OCI-LY3 (cell line): ENCODE data around the gene AASS.

Experiments
- EZH2phosphoT487 ChIP-seq: fragments of 200-600 bp; shearing (Covaris generic); IDR thresholded peaks from 2 replicates; pipeline ENCODE4 v1.6.1; 2018; ENCODE audit warnings: antibody characterized with exemption, mixed run types, low read depth
- TF ChIP-seq, protein P1 (sequence below): fragments of 200-600, 300-600 bp; sonication (generic); IDR thresholded peaks from 2 replicates; pipeline ENCODE4 v1.5.1; 2014; ENCODE audit warnings: antibody characterized with exemption, low read length, low read depth

DNA sequence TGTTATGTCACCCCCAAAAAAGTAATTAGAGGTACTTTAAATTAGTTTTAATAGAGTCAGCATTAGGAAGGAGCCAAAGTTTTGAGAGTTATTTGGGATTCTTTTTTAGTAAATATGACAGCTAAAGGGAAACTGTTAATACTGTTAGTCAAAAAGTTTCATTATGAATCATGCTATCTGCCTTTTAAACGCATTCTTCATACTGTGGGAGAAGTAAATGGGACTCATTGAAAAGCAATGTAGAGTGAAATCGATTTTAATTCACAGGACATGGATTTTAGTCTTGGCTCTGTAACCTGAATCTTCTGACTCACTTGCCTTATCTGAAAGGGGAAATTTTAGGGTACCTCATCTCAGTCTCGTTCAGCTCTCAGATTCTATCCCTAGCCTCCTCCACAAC lies 105.1 kb downstream of the AASS start:
- TF ChIP-seq, protein P1, sequence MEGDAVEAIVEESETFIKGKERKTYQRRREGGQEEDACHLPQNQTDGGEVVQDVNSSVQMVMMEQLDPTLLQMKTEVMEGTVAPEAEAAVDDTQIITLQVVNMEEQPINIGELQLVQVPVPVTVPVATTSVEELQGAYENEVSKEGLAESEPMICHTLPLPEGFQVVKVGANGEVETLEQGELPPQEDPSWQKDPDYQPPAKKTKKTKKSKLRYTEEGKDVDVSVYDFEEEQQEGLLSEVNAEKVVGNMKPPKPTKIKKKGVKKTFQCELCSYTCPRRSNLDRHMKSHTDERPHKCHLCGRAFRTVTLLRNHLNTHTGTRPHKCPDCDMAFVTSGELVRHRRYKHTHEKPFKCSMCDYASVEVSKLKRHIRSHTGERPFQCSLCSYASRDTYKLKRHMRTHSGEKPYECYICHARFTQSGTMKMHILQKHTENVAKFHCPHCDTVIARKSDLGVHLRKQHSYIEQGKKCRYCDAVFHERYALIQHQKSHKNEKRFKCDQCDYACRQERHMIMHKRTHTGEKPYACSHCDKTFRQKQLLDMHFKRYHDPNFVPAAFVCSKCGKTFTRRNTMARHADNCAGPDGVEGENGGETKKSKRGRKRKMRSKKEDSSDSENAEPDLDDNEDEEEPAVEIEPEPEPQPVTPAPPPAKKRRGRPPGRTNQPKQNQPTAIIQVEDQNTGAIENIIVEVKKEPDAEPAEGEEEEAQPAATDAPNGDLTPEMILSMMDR, result no peak
- TF ChIP-seq EZH2phosphoT487, result no peak
